ENCODE data around the gene LGR5. TPM values are rescaled to one million over a fixed set of nuclear protein-coding genes. Genes with fewer than 3 reads are reported as not detected.

LGR5 gene
- total and polyA plus RNA-seq, 2 of the 13 experiments (the other 11 are each of a cell fraction or from before 2014, with no cell fraction given): 37.0 to 121 TPM

DNA sequence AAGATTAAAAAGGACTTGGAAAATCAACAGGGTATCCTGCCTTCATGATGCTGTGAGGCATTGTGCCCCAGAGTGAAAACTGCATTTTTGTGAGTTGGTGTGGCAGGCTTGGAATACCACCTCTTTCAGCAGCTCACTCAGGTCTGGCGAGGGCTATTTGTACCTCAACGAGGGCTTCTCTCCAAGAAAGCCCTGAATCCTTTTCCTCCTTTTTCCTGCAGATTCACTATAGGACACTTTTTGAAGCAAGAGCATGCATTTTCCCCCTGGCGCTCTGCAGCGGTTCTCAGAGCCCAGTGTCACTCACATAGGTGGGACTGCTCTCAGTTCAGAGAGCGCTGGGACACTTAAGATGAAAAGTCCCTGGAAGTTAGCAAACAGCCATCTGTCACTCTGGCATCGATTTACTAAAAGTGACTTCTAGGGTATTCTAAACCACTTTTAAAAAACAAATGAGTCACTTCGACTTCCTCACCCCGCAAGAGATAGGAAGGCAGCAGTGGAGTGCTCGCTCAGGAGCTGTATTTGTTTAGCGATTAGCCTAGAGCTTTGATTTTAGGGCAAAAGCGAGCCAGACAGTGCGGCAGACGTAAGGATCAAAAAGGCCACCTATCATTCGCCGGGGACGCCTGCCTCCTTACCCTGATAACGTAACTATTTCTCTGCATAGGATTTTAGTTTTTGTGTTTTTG lies 782 bp upstream of the LGR5 start (continued):
- peak; percentile 65 for TF ChIP-seq ZNF18 (CRISPR knock-in tag; IDR thresholded peaks at IDR 0.05; ENCODE audit: insufficient replicate concordance)
- TF ChIP-seq ZNF639 (CRISPR knock-in tag; conservative IDR thresholded peaks at IDR 0.05): 0 out of 2 replicates have a peak, but pooled peaks have one; percentile 61
- peak; percentile 39; the same call in 1 of the 2 replicates for TF ChIP-seq HNF4G (IDR thresholded peaks at IDR 0.05; ENCODE audit: borderline replicate concordance, low read depth, low read length)
- no peak for TF ChIP-seq HNF4G (CRISPR knock-in tag; IDR thresholded peaks at IDR 0.05; ENCODE audit: borderline replicate concordance, low read depth)
- TF ChIP-seq, protein P1, sequence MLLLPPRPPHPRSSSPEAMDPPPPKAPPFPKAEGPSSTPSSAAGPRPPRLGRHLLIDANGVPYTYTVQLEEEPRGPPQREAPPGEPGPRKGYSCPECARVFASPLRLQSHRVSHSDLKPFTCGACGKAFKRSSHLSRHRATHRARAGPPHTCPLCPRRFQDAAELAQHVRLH (CRISPR knock-in tag; IDR thresholded peaks at IDR 0.05; ENCODE audit: borderline replicate concordance, low read depth): peak; percentile 77; the same call in 1 of the 2 replicates
- TF ChIP-seq, protein P2, sequence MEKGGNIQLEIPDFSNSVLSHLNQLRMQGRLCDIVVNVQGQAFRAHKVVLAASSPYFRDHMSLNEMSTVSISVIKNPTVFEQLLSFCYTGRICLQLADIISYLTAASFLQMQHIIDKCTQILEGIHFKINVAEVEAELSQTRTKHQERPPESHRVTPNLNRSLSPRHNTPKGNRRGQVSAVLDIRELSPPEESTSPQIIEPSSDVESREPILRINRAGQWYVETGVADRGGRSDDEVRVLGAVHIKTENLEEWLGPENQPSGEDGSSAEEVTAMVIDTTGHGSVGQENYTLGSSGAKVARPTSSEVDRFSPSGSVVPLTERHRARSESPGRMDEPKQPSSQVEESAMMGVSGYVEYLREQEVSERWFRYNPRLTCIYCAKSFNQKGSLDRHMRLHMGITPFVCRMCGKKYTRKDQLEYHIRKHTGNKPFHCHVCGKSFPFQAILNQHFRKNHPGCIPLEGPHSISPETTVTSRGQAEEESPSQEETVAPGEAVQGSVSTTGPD (CRISPR knock-in tag; IDR thresholded peaks at IDR 0.05): peak; percentile 18; the same call in 1 of the 2 replicates
- TF ChIP-seq ZNF556 (CRISPR knock-in tag; IDR thresholded peaks at IDR 0.05; ENCODE audit: borderline replicate concordance): 0 out of 2 replicates have a peak, but pooled peaks have one; percentile 22
- TF ChIP-seq ATM (IDR thresholded peaks at IDR 0.05; ENCODE audit: borderline replicate concordance): no peak
- peak; percentile 98 for TF ChIP-seq HMG20A (CRISPR knock-in tag; IDR thresholded peaks at IDR 0.05; ENCODE audit: borderline replicate concordance)
- TF ChIP-seq, protein P3, sequence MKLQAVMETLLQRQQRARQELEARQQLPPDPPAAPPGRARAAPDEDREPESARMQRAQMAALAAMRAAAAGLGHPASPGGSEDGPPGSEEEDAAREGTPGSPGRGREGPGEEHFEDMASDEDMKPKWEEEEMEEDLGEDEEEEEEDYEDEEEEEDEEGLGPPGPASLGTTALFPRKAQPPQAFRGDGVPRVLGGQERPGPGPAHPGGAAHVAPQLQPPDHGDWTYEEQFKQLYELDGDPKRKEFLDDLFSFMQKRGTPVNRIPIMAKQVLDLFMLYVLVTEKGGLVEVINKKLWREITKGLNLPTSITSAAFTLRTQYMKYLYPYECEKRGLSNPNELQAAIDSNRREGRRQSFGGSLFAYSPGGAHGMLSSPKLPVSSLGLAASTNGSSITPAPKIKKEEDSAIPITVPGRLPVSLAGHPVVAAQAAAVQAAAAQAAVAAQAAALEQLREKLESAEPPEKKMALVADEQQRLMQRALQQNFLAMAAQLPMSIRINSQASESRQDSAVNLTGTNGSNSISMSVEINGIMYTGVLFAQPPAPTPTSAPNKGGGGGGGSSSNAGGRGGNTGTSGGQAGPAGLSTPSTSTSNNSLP (IDR thresholded peaks at IDR 0.05; ENCODE audit: low read depth, low read length): peak; percentile 40; the same call in 1 of the 2 replicates
- TF ChIP-seq GATAD2A (CRISPR knock-in tag; IDR thresholded peaks at IDR 0.05): peak; percentile 97
- TF ChIP-seq ZNF275 (CRISPR knock-in tag; IDR thresholded peaks at IDR 0.05; ENCODE audit: borderline replicate concordance): 0 out of 2 replicates have a peak, but pooled peaks have one; percentile 17
- TF ChIP-seq ARHGAP35 (CRISPR knock-in tag; IDR thresholded peaks at IDR 0.05; ENCODE audit: borderline replicate concordance): no peak
- TF ChIP-seq ZNF780A (CRISPR knock-in tag; IDR thresholded peaks at IDR 0.05): no peak
- TF ChIP-seq ZBTB26 (CRISPR knock-in tag; IDR thresholded peaks at IDR 0.05; ENCODE audit: borderline replicate concordance): peak; percentile 84; the same call in 1 of the 2 replicates
- TF ChIP-seq ZNF230 (CRISPR knock-in tag; IDR thresholded peaks at IDR 0.05): 0 out of 2 replicates have a peak, but pooled peaks have one; percentile 18
